ENCODE results near the gene ZBTB8A.

DNA sequence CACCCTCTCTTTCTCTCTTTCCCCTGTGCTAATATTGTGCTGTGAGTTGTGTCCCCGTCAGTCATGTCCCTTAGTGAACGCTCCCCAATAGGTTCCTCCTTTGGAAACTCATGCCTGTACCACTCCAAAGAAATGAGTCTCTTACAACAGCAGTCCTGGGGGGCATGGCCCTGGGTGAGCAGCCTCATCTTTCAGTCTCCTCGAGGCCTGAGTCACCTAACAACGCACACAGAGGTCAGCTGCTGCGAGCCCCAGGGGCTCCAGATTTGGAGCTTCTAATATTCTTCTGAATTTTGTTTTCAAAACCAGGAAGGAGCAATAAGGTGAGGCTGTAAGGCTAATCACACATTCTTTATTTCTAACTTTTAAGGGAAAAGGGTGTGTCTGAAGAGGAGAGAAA, 30.5 kb upstream of the ZBTB8A start:
- TF ChIP-seq, protein P1, sequence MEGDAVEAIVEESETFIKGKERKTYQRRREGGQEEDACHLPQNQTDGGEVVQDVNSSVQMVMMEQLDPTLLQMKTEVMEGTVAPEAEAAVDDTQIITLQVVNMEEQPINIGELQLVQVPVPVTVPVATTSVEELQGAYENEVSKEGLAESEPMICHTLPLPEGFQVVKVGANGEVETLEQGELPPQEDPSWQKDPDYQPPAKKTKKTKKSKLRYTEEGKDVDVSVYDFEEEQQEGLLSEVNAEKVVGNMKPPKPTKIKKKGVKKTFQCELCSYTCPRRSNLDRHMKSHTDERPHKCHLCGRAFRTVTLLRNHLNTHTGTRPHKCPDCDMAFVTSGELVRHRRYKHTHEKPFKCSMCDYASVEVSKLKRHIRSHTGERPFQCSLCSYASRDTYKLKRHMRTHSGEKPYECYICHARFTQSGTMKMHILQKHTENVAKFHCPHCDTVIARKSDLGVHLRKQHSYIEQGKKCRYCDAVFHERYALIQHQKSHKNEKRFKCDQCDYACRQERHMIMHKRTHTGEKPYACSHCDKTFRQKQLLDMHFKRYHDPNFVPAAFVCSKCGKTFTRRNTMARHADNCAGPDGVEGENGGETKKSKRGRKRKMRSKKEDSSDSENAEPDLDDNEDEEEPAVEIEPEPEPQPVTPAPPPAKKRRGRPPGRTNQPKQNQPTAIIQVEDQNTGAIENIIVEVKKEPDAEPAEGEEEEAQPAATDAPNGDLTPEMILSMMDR (IDR thresholded peaks at IDR 0.05) = no peak
- TF ChIP-seq EP300 (IDR thresholded peaks at IDR 0.05) (no peak), POLR2A (IDR thresholded peaks at IDR 0.05) (no peak), POLR2AphosphoS5 (IDR thresholded peaks at IDR 0.05) (no peak)
